ENCODE results near the gene SERPINA10.

- TF ChIP-seq EZH2 (IDR thresholded peaks at IDR 0.05; ENCODE audit: borderline replicate concordance, low read depth, low read length, severe bottlenecking) (no peak), CTCF (IDR thresholded peaks at IDR 0.05; ENCODE audit: borderline replicate concordance, extremely low read depth, low read length, poor library complexity, severe bottlenecking) (no peak)
Measured at GRCh38 chr14:94291906-94292525, 1.1 kb downstream of the SERPINA10 start.

Data from DND-41 (cell line).